Breast epithelium (tissue), 4 donors: Measurements from ENCODE around the gene ITGB8. TPM values are rescaled to one million over a fixed set of nuclear protein-coding genes. Genes with fewer than 3 reads are reported as not detected.

Experiments used
- DNase-seq, 2 donors: peaks; one replicate each; pipeline ENCODE4 v3.0.0-alpha.2; 2019; ENCODE audit warnings: low spot score in 2 of 2
- H3K27ac ChIP-seq, 2 donors: fragments of 200-600 bp; sonication (generic) in 1 of 2; one replicate each; pipeline ENCODE4 v1.5.1; 2016 to 2019; ENCODE audit warnings: mild to moderate bottlenecking in 1 of 2
- H3K27me3 ChIP-seq, 2 donors: fragments of 200-600 bp; sonication (generic) in 1 of 2; one replicate each; pipeline versions ENCODE4 v1.5.1 to v1.6.0; 2017 to 2019; ENCODE audit warnings: control low read depth in 1 of 2, mild to moderate bottlenecking in 1 of 2
- H3K36me3 ChIP-seq: fragments of 200-600 bp; one replicate; pipeline ENCODE4 v1.5.1; 2019
- H3K4me1 ChIP-seq, 2 donors: fragments of 200-600 bp; sonication (generic); one replicate each; pipeline ENCODE4 v1.5.1; 2016 to 2019; ENCODE audit warnings: control low read depth in 1 of 2
- H3K4me3 ChIP-seq, 3 donors: fragments of 200-600 bp; sonication (generic); 1 replicate in 2 of 3; 2 replicates in 1 of 3; pipeline ENCODE4 v1.5.1; 2016 to 2019; ENCODE audit warnings: mild to moderate bottlenecking in 3 of 3, moderate library complexity in 2 of 3
- H3K9me3 ChIP-seq, 2 donors: fragments of 200-600 bp; sonication (generic) in 1 of 2; one replicate each; pipeline ENCODE4 v1.5.1; 2016 to 2019; ENCODE audit warnings: control low read depth in 1 of 2
- CTCF ChIP-seq, 3 donors: fragments of 450-650 bp; IDR thresholded peaks; one replicate each; pipeline ENCODE4 v1.5.1; 2016 to 2017; ENCODE audit warnings: antibody characterized with exemption in 3 of 3, mild to moderate bottlenecking in 3 of 3, moderate library complexity in 3 of 3
- POLR2A ChIP-seq: fragments of 450-650 bp; IDR thresholded peaks from one replicate; pipeline ENCODE4 v1.6.1; 2016; ENCODE audit warnings: antibody characterized with exemption, mild to moderate bottlenecking, moderate library complexity
- POLR2AphosphoS5 ChIP-seq, 3 donors: sonication (generic); formaldehyde crosslinking; IDR thresholded peaks; one replicate each; pipeline ENCODE4 v1.6.1; 2017; ENCODE audit warnings: antibody characterized with exemption in 3 of 3
- intact Hi-C: fragments of 100-400 bp; cut with DNase I; formaldehyde crosslinking; loops from one replicate; pipeline ENCODE4 v1.15.1; 2023; ENCODE audit warnings: low total_unique reads
- total RNA-seq, 3 donors: library from RNA; depleted of rRNA; stranded (reverse); fragments of >200 nt; gene quantifications; one replicate each; pipeline ENCODE4 v1.1.0, GENCODE V29; 2016

Gene ITGB8
- total RNA-seq, 3 donors from 2014 or later, result 1.6 to 154 (median 52.1) TPM

GRCh38 chr7:20447021-20447650 is 116.4 kb downstream of the ITGB8 start:
- no peak for DNase-seq
- Histone ChIP-seq H3K36me3 (no peaks in the 10 kb centered on the region), H3K4me3 (no peak overlapping the region), H3K9me3 (peaks cover 0 to 11% of the 10 kb centered on the region in 2 donors), H3K4me1 (no peaks in the 10 kb centered on the region), H3K27ac (no peak overlapping the region), H3K27me3 (no peaks in the 10 kb centered on the region)
- intact Hi-C loops, result no loop called here
- TF ChIP-seq POLR2AphosphoS5 (IDR thresholded peaks at IDR 0.05), result no peak
- no peak for TF ChIP-seq CTCF (IDR thresholded peaks at IDR 0.05)
- TF ChIP-seq POLR2A, result no peak

GRCh38 chr7:20449176-20449575 is 118.5 kb downstream of the ITGB8 start:
- intact Hi-C loops, result no loop called here
- Histone ChIP-seq H3K9me3 (peaks cover 0 to 11% of the 10 kb centered on the region in 2 donors), H3K4me3 (no peak overlapping the region), H3K36me3 (no peaks in the 10 kb centered on the region), H3K27ac (no peak overlapping the region), H3K4me1 (no peaks in the 10 kb centered on the region), H3K27me3 (no peaks in the 10 kb centered on the region)
- no peak for DNase-seq
- TF ChIP-seq CTCF (IDR thresholded peaks at IDR 0.05), result no peak

DNA sequence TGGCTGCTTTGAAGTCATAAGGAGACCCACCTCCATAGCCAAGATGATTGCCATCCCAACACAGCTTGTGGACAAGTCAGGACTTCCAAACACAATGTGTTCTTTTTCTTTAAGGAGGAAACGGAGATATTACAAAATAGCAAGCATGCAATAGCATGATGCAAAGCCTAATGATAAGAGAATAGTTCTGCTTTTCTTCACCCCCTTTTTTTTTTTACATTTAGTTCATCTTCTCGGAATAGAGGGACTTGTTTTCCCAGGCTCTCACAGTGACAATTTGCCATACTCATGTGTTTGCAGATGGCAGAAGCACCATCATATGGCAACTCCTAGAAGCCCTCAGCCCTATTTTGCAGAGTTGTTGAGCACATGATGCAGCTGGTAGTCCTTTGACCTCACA is 119.8 kb downstream of the ITGB8 start:
- H3K27ac ChIP-seq, result no peak overlapping the region
- H3K9me3 ChIP-seq, result peaks cover 0 to under 1% of the 10 kb centered on the region in 2 donors
- no peak for TF ChIP-seq CTCF (IDR thresholded peaks at IDR 0.05)
- TF ChIP-seq POLR2AphosphoS5 (IDR thresholded peaks at IDR 0.05), result no peak
- no peak for TF ChIP-seq POLR2A
- H3K27me3 ChIP-seq, result no peaks in the 10 kb centered on the region
- no peak overlapping the region for H3K4me3 ChIP-seq
- H3K4me1 ChIP-seq, result no peaks in the 10 kb centered on the region
- intact Hi-C loops, result no loop called here
- H3K36me3 ChIP-seq, result no peaks in the 10 kb centered on the region
- no peak for DNase-seq

- Histone ChIP-seq H3K4me3 (no peak overlapping the region), H3K9me3 (no peaks in the 10 kb centered on the region), H3K27ac (no peak overlapping the region), H3K27me3 (no peaks in the 10 kb centered on the region), H3K36me3 (no peaks in the 10 kb centered on the region), H3K4me1 (no peaks in the 10 kb centered on the region)
- intact Hi-C loops, result no loop called here
- no peak for DNase-seq
- TF ChIP-seq POLR2A (no peak), POLR2AphosphoS5 (IDR thresholded peaks at IDR 0.05) (no peak), CTCF (IDR thresholded peaks at IDR 0.05) (no peak)
Measured at GRCh38 chr7:20454202-20454601, 123.5 kb downstream of the ITGB8 start.

DNA sequence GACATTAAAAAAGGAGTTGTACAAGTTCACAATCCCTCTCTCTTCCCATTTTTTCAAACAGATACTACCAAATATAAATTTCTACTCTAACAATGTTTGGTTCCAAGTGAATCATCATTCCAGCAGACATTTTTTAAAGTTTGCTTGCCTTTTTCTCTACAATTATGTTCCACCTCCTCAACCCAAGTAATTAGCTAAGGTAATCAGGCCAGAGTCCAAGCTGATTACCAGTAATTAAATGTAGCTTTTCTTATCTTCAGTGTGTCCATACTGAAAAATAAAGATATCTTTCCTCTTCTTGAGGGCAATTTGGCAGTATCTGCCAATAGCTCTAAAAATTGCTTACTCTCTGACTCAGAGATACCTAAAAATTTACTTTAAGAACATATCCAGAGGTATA is 126.0 kb downstream of the ITGB8 start:
- Histone ChIP-seq H3K36me3 (no peaks in the 10 kb centered on the region), H3K9me3 (no peaks in the 10 kb centered on the region), H3K27ac (no peak overlapping the region), H3K27me3 (no peaks in the 10 kb centered on the region), H3K4me1 (no peaks in the 10 kb centered on the region), H3K4me3 (no peak overlapping the region)
- TF ChIP-seq POLR2A (no peak), CTCF (IDR thresholded peaks at IDR 0.05) (no peak), POLR2AphosphoS5 (IDR thresholded peaks at IDR 0.05) (no peak)
- no peak for DNase-seq
- intact Hi-C loops, result loop anchor here (5.0 kb wide), 1 partner anchor 379 kb away; no protein-coding TSS in a partner anchor
